Spleen (tissue), 11 donors: ENCODE results near the gene TACC2. TPM values are rescaled to one million over a fixed set of nuclear protein-coding genes. Genes with fewer than 3 reads are reported as not detected.

ENCODE experiments used
- DNase-seq: peaks from one replicate; pipeline ENCODE4 v3.0.0-alpha.2; 2020
- H3K27ac ChIP-seq, 8 donors: fragments of 200-600 bp; sonication (generic) in 7 of 8; 1 replicate in 4 of 8; 2 replicates in 4 of 8; pipeline versions ENCODE4 v1.5.0 to v1.8.0; 2016 to 2021; ENCODE audit warnings: inconsistent platforms in 4 of 8, mild to moderate bottlenecking in 4 of 8, moderate library complexity in 1 of 8
- H3K27me3 ChIP-seq, 7 donors: fragments of 200-600 bp; sonication (generic) in 6 of 7; replicated peaks in 1 of 7; 1 replicate in 4 of 7; 2 replicates in 3 of 7; pipeline versions ENCODE4 v1.5.0 to v1.8.0; 2016 to 2021; ENCODE audit warnings: inconsistent platforms in 3 of 7, mild to moderate bottlenecking in 1 of 7
- H3K36me3 ChIP-seq, 6 donors: fragments of 200-600 bp; sonication (generic) in 5 of 6; 1 replicate in 4 of 6; 2 replicates in 2 of 6; pipeline versions ENCODE4 v1.5.0 to v1.8.0; 2016 to 2021; ENCODE audit warnings: inconsistent platforms in 2 of 6
- H3K4me1 ChIP-seq, 6 donors: fragments of 200-600 bp; sonication (generic) in 5 of 6; 1 replicate in 3 of 6; 2 replicates in 3 of 6; pipeline versions ENCODE4 v1.5.0 to v1.8.0; 2016 to 2021; ENCODE audit warnings: inconsistent platforms in 3 of 6
- H3K4me3 ChIP-seq, 8 donors: fragments of 200-600 bp; sonication (generic) in 7 of 8; 1 replicate in 4 of 8; 2 replicates in 4 of 8; pipeline versions ENCODE4 v1.5.0 to v1.8.0; 2016 to 2021; ENCODE audit warnings: inconsistent platforms in 4 of 8, mild to moderate bottlenecking in 4 of 8, moderate library complexity in 2 of 8
- H3K9me3 ChIP-seq, 8 donors: fragments of 200-600 bp; sonication (generic) in 7 of 8; 1 replicate in 4 of 8; 2 replicates in 4 of 8; pipeline versions ENCODE4 v1.5.0 to v1.8.0; 2016 to 2021; ENCODE audit warnings: inconsistent platforms in 4 of 8
- CTCF ChIP-seq, 11 experiments: fragments of 200-600 bp in 7 of 11; fragments of 450-650 bp in 4 of 11; sonication (generic) in 4 of 11; IDR thresholded peaks in 8 of 11; conservative IDR thresholded peaks in 3 of 11; 1 replicate in 7 of 11; 2 replicates in 4 of 11; pipeline versions ENCODE4 v1.4.0 to v1.8.0; 2016 to 2021; ENCODE audit warnings: antibody characterized with exemption in 11 of 11, inconsistent platforms in 4 of 11, mild to moderate bottlenecking in 1 of 11
- POLR2A ChIP-seq, 3 donors: fragments of 450-650 bp; IDR thresholded peaks; one replicate each; pipeline ENCODE4 v1.5.1; 2017; ENCODE audit warnings: antibody characterized with exemption in 3 of 3, mild to moderate bottlenecking in 1 of 3
- POLR2AphosphoS5 ChIP-seq, 3 donors: sonication (generic); formaldehyde crosslinking; IDR thresholded peaks; one replicate each; pipeline ENCODE4 v1.5.1; 2017; ENCODE audit warnings: antibody characterized with exemption in 3 of 3
- WGBS, 5 donors: extraction: QIAGEN DNeasy Blood & Tissue Kit in 3 of 5; methylation state at CpG; one replicate each; pipeline versions ENCODE4 v1.1.5 to v1.1.7; 2013 to 2018; 5-methylcytosine and 5-hydroxymethylcytosine counted together
- intact Hi-C: fragments of 100-400 bp; cut with DNase I; formaldehyde crosslinking; loops from one replicate; pipeline ENCODE4 v1.15.0; 2023; ENCODE audit warnings: low total_unique reads
- polyA plus RNA-seq, 3 donors: library from polyadenylated mRNA; stranded (reverse); fragments of 200-250 nt; gene quantifications; one replicate each; pipeline ENCODE4 v1.2.1, GENCODE V29; 2013
- total RNA-seq, 7 donors: library from RNA; depleted of rRNA in 3 of 7; stranded (reverse); fragments of >200 nt in 3 of 7; fragmentation: NEBNext Ultra II Directional in 4 of 7; extraction: Animal tissue kit (Norgen Biotek cat#: 25700) in 4 of 7; gene quantifications; one replicate each; pipeline versions ENCODE4 v1.1.0 to v1.2.1, GENCODE V29; 2016 to 2021
- donor health status: healthy with polysubstance abuse.
- donor health status: DM: no; HTN: no; CAD: no; lungs with moderate emphysema.
- donor health status: DM: no; HTN: no; CAD: no.
- donor health status: Bipolar disorder and iron deficiency.
- donor health status: healthy.
- donor health status: DM: no; HTN: no; CAD: no.
- donor health status: DM: yes; HTN: yes; CAD: no.

TACC2 gene
- total and polyA plus RNA-seq, 10 donors, result 2.4 to 13.9 (median 4.5) TPM

DNA sequence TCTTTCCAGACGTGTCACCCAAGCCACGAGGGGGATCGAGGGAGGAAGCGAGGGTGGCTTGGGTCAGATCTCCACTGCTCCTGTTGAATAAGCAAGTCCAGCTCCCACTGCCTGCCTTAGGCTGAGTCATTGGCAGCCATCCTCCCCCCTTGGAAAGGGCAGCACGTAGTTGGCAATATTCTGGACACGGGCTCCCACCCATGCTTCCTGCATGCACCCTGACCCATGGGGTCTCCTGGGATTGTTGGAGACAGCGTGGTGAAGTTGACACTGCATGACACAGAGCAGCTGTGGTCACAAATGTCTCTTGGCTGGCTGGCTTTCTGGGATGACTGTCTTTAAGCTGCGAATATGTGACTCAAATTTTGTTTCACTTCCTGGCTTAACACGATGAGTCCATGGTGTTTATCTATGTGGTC, 293.3 kb downstream of the TACC2 start:
- Histone ChIP-seq H3K4me1 (no peaks in the 10 kb centered on the region), H3K9me3 (no peaks in the 10 kb centered on the region), H3K27me3 (peaks cover 0 to 12% (median 0%) of the 10 kb centered on the region in 7 donors), H3K27ac (no peak overlapping the region), H3K4me3 (no peak overlapping the region), H3K36me3 (no peaks in the 10 kb centered on the region)
- TF ChIP-seq POLR2AphosphoS5 (IDR thresholded peaks at IDR 0.05), result peak in 1 of 3 donors; percentile 46
- no peak for TF ChIP-seq POLR2A (IDR thresholded peaks at IDR 0.05)
- TF ChIP-seq CTCF (IDR thresholded peaks at IDR 0.05 in 8 of 11, conservative IDR thresholded peaks at IDR 0.05 in 3 of 11), result no peak
- DNase-seq, result no peak
- WGBS, 5 donors, result 56 to 76% (median 66%) methylated on average over 9 of the region's 9 CpGs
- intact Hi-C loops, result no loop called here

- no peaks in the 10 kb centered on the region for H3K36me3 ChIP-seq
- no peaks in the 10 kb centered on the region for H3K4me1 ChIP-seq
- H3K27ac ChIP-seq, result no peak overlapping the region
- H3K4me3 ChIP-seq, result no peak overlapping the region
- no peak for TF ChIP-seq POLR2A (IDR thresholded peaks at IDR 0.05)
- no peak for TF ChIP-seq POLR2AphosphoS5 (IDR thresholded peaks at IDR 0.05)
- no peak for TF ChIP-seq CTCF (IDR thresholded peaks at IDR 0.05 in 8 of 11, conservative IDR thresholded peaks at IDR 0.05 in 3 of 11)
- H3K9me3 ChIP-seq, result no peaks in the 10 kb centered on the region
- DNase-seq, result no peak
- WGBS, 5 donors, result 61 to 67% (median 63%) methylated on average over 7 of the region's 7 CpGs
- intact Hi-C loops, result no loop called here
- peaks cover 0 to 12% (median 0%) of the 10 kb centered on the region in 7 donors for H3K27me3 ChIP-seq
Measured at GRCh38 chr10:122282909-122283308, 293.9 kb downstream of the TACC2 start.

- no peaks in the 10 kb centered on the region for H3K9me3 ChIP-seq
Measured at GRCh38 chr10:122285506-122286444, 296.8 kb downstream of the TACC2 start.

More at GRCh38 chr10:122285506-122286444, 296.8 kb downstream of the TACC2 start:
- Histone ChIP-seq H3K27ac (no peak overlapping the region), H3K4me3 (no peak overlapping the region), H3K27me3 (peaks cover 0 to 25% (median 0%) of the 10 kb centered on the region in 7 donors), H3K4me1 (no peaks in the 10 kb centered on the region), H3K36me3 (no peaks in the 10 kb centered on the region)
- no peak for DNase-seq
- intact Hi-C loops, result no loop called here
- 69 to 85% (median 76%) methylated on average over 17 of the region's 17 CpGs for WGBS, 5 donors
- no peak for TF ChIP-seq POLR2AphosphoS5 (IDR thresholded peaks at IDR 0.05)
- no peak for TF ChIP-seq POLR2A (IDR thresholded peaks at IDR 0.05)
- TF ChIP-seq CTCF (IDR thresholded peaks at IDR 0.05 in 8 of 11, conservative IDR thresholded peaks at IDR 0.05 in 3 of 11), result no peak
